Esophagus muscularis mucosa (tissue), 4 donors: Measurements from ENCODE around the gene UBE2QL1. TPM values are rescaled to one million over a fixed set of nuclear protein-coding genes. Genes with fewer than 3 reads are reported as not detected.

Source experiments
- DNase-seq: peaks from one replicate; pipeline ENCODE4 v3.0.0-alpha.2; 2017; ENCODE audit errors: extremely low spot score
- H3K27ac ChIP-seq, 4 donors: fragments of 200-600 bp; sonication (generic); replicated peaks in 1 of 4; 1 replicate in 3 of 4; 2 replicates in 1 of 4; pipeline ENCODE4 v1.5.1; 2016 to 2019; ENCODE audit warnings: mild to moderate bottlenecking in 1 of 4
- H3K27me3 ChIP-seq, 4 donors: fragments of 200-600 bp; sonication (generic); one replicate each; pipeline versions ENCODE4 v1.5.1 to v1.6.0; 2016 to 2019
- H3K36me3 ChIP-seq, 4 donors: fragments of 200-600 bp; sonication (generic); one replicate each; pipeline ENCODE4 v1.5.1; 2016 to 2019
- H3K4me1 ChIP-seq, 4 donors: fragments of 200-600 bp; sonication (generic); one replicate each; pipeline ENCODE4 v1.5.1; 2016 to 2019
- H3K4me3 ChIP-seq, 4 donors: fragments of 200-600 bp; sonication (generic); 1 replicate in 2 of 4; 2 replicates in 2 of 4; pipeline ENCODE4 v1.5.1; 2016 to 2019; ENCODE audit warnings: mild to moderate bottlenecking in 4 of 4, moderate library complexity in 1 of 4
- H3K9me3 ChIP-seq, 4 donors: fragments of 200-600 bp; sonication (generic); 1 replicate in 3 of 4; 2 replicates in 1 of 4; pipeline ENCODE4 v1.5.1; 2016 to 2019
- CTCF ChIP-seq, 3 experiments: fragments of 200-600 bp in 2 of 3; fragments of 450-650 bp in 1 of 3; sonication (generic) in 2 of 3; IDR thresholded peaks; one replicate each; pipeline ENCODE4 v1.5.1; 2017 to 2019; ENCODE audit warnings: antibody characterized with exemption in 3 of 3, mild to moderate bottlenecking in 2 of 3, moderate library complexity in 1 of 3
- EP300 ChIP-seq: sonication (generic); formaldehyde crosslinking; IDR thresholded peaks from one replicate; pipeline ENCODE4 v1.6.1; 2017; ENCODE audit warnings: antibody characterized with exemption
- POLR2A ChIP-seq: fragments of 450-650 bp; IDR thresholded peaks from one replicate; pipeline ENCODE4 v1.6.1; 2017; ENCODE audit warnings: antibody characterized with exemption, moderate library complexity, mild to moderate bottlenecking, low read depth
- POLR2AphosphoS5 ChIP-seq, 2 donors: sonication (generic); formaldehyde crosslinking; IDR thresholded peaks; one replicate each; pipeline ENCODE4 v1.6.1; 2017; ENCODE audit warnings: antibody characterized with exemption in 2 of 2
- WGBS: methylation state at CpG from one replicate; pipeline ENCODE4 v1.1.5; 2018; 5-methylcytosine and 5-hydroxymethylcytosine counted together
- intact Hi-C: fragments of 100-400 bp; cut with DNase I; formaldehyde crosslinking; loops from one replicate; pipeline ENCODE4 v1.15.1; 2023
- total RNA-seq, 4 donors: library from RNA; depleted of rRNA; stranded (reverse); fragments of >200 nt; gene quantifications; one replicate each; pipeline versions ENCODE4 v1.1.0 to v1.2.1, GENCODE V29; 2016

UBE2QL1 gene
- total RNA-seq, 4 donors from 2014 or later = under 0.01 to 1.6 (median 0.82) TPM

DNA sequence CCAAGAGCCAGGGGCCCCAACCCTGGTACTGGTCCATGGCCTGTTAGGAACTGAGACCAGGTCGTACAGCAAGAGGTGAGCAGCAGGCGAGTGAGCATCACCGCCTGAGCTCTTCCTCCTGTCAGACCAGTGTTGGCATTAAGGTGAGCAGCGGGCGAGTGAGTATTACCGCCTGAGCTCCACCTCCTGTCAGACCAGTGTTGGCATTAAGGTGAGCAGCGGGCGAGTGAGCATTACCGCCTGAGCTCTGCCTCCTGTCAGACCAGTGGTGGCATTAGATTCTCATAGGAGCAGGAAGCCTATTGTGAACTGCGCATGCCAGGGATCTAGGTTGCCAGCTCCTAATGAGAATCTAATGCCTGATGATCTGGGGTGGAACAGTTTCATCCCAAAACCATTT, 31.0 kb upstream of the UBE2QL1 start:
- Histone ChIP-seq H3K36me3 (no peaks in the 10 kb centered on the region), H3K9me3 (no peaks in the 10 kb centered on the region), H3K4me1 (peaks cover 4 to 9% (median 6%) of the 10 kb centered on the region in 4 donors), H3K27ac (no peak overlapping the region), H3K4me3 (no peak overlapping the region), H3K27me3 (peaks cover 0 to 19% (median 0%) of the 10 kb centered on the region in 4 donors)
- TF ChIP-seq POLR2A = no peak
- intact Hi-C loops = no loop called here
- DNase-seq = no peak
- WGBS = 80% methylated on average over 5 of the region's 10 CpGs

DNA sequence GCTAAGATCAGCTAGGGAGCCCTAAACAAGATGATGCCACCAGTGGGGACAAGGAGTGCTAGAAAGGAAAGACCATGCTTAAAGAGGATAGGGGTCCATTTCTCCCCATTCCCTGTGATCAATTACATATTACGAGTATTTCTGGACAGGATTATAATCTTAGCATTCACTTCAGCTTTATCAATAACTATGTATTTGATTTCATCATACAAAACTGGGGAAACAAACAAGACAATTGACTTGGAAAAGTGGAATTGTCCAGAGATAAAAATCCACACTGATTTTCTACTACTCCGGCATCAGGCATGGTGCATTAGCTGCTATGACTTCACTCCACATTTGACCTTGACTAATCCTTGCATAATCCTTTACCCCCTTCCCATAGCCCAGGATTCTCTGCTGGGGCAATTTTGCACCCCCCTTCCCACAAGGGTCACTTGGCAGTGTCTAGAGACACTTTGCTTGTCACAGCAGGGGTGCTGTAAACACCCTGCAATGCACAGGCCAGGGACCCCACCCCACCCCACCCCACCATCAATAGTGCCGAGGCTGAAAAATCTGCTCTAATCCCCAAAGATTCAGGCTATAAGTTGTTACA, 29.9 kb upstream of the UBE2QL1 start:
- intact Hi-C loops = no loop called here

GRCh38 chr5:6419340-6419852, 29.3 kb upstream of the UBE2QL1 start:
- intact Hi-C loops = no loop called here
- TF ChIP-seq CTCF (IDR thresholded peaks at IDR 0.05) = no peak
- no peak for TF ChIP-seq POLR2AphosphoS5 (IDR thresholded peaks at IDR 0.05)
- no peak for TF ChIP-seq EP300
- no peak for TF ChIP-seq POLR2A
- WGBS = 29% methylated on average over 8 of the region's 8 CpGs

More for the DNA sequence above, 29.9 kb upstream of the UBE2QL1 start:
- H3K27ac ChIP-seq = no peak overlapping the region
- TF ChIP-seq POLR2A = no peak
- TF ChIP-seq EP300 = no peak
- TF ChIP-seq POLR2AphosphoS5 (IDR thresholded peaks at IDR 0.05) = no peak
- H3K4me1 ChIP-seq = peaks cover 4 to 9% (median 6%) of the 10 kb centered on the region in 4 donors
- no peak overlapping the region for H3K4me3 ChIP-seq
- 68% methylated on average over 3 of the region's 3 CpGs for WGBS
- no peaks in the 10 kb centered on the region for H3K36me3 ChIP-seq
- peaks cover 0 to 17% (median 0%) of the 10 kb centered on the region in 4 donors for H3K27me3 ChIP-seq
- DNase-seq = no peak
- no peaks in the 10 kb centered on the region for H3K9me3 ChIP-seq

GRCh38 chr5:6423327-6424109, 25.1 kb upstream of the UBE2QL1 start:
- no peak overlapping the region for H3K27ac ChIP-seq
- H3K27me3 ChIP-seq = peaks cover 0 to 13% (median 0%) of the 10 kb centered on the region in 4 donors
- no peak for DNase-seq
- intact Hi-C loops = no loop called here
- no peak for TF ChIP-seq EP300
- no peak for TF ChIP-seq POLR2A
- TF ChIP-seq POLR2AphosphoS5 (IDR thresholded peaks at IDR 0.05) = no peak
- TF ChIP-seq CTCF (IDR thresholded peaks at IDR 0.05) = no peak
- peaks cover 4 to 9% (median 6%) of the 10 kb centered on the region in 4 donors for H3K4me1 ChIP-seq
- H3K36me3 ChIP-seq = no peaks in the 10 kb centered on the region
- no peak overlapping the region for H3K4me3 ChIP-seq
- H3K9me3 ChIP-seq = no peaks in the 10 kb centered on the region
- WGBS = 80% methylated on average over 12 of the region's 13 CpGs

More at GRCh38 chr5:6419340-6419852, 29.3 kb upstream of the UBE2QL1 start:
- H3K27ac ChIP-seq = no peak overlapping the region
- no peak for DNase-seq
- H3K36me3 ChIP-seq = no peaks in the 10 kb centered on the region
- no peaks in the 10 kb centered on the region for H3K9me3 ChIP-seq
- H3K27me3 ChIP-seq = peaks cover 0 to 17% (median 0%) of the 10 kb centered on the region in 4 donors
- no peak overlapping the region for H3K4me3 ChIP-seq
- peaks cover 4 to 9% (median 6%) of the 10 kb centered on the region in 4 donors for H3K4me1 ChIP-seq

- H3K27me3 ChIP-seq = peaks cover 0 to 13% (median 0%) of the 10 kb centered on the region in 4 donors
- no peak for DNase-seq
- H3K9me3 ChIP-seq = no peaks in the 10 kb centered on the region
- H3K27ac ChIP-seq = no peak overlapping the region
- peaks cover 0 to 7% (median 5%) of the 10 kb centered on the region in 4 donors for H3K4me1 ChIP-seq
- TF ChIP-seq POLR2A (no peak), EP300 (no peak), POLR2AphosphoS5 (IDR thresholded peaks at IDR 0.05) (no peak), CTCF (IDR thresholded peaks at IDR 0.05) (no peak)
- H3K4me3 ChIP-seq = no peak overlapping the region
- H3K36me3 ChIP-seq = no peaks in the 10 kb centered on the region
- intact Hi-C loops = no loop called here
- 90% methylated on average over 3 of the region's 8 CpGs for WGBS
Observed at GRCh38 chr5:6424110-6424659, 24.5 kb upstream of the UBE2QL1 start.
